Activated CD8-positive, alpha-beta memory T cell treated with anti-CD3 and anti-CD28 coated beads for 1 hour (primary cell): ENCODE data around the gene TROAP.
A peak's percentile ranks its signal among the peaks of the same experiment; 100 is the strongest.
"Not testable (repeated sequence)": the region's sequence is repeated elsewhere in the genome, so short reads cannot be mapped to it uniquely, and the experiment has no call there.

ENCODE experiments used
- DNase-seq, 2 donors: peaks; one replicate each; pipeline ENCODE4 v3.0.0-alpha.2; 2020; ENCODE audit warnings: low read depth in 1 of 2; ENCODE audit errors: extremely low read depth in 1 of 2

Gene TROAP

GRCh38 chr12:49322708-49323523 is at the start of gene TROAP:
TROAP (plus strand) TSS chr12:49323255; CDS start chr12:49323609, 354 bp downstream.
- peak; percentile 89 to 92 for DNase-seq

GRCh38 chr12:49273726-49274395 is 49.2 kb upstream of the TROAP start:
- no peak for DNase-seq

- no peak for DNase-seq
Measured at GRCh38 chr12:49274396-49275069, 48.5 kb upstream of the TROAP start.

- DNase-seq, result no peak
Measured at GRCh38 chr12:49276304-49277290, 46.5 kb upstream of the TROAP start.

GRCh38 chr12:49277466-49277865 is 45.6 kb upstream of the TROAP start:
- DNase-seq, result no peak

- no peak for DNase-seq
Measured at GRCh38 chr12:49279706-49280159, 43.3 kb upstream of the TROAP start.

- not testable (repeated sequence) for DNase-seq
Measured at GRCh38 chr12:49280545-49280944, 42.5 kb upstream of the TROAP start.

- no peak for DNase-seq
Measured at GRCh38 chr12:49282302-49282701, 40.8 kb upstream of the TROAP start.

- not testable (repeated sequence) for DNase-seq
Measured at GRCh38 chr12:49282740-49283375, 40.2 kb upstream of the TROAP start.

- DNase-seq, result no peak
Measured at GRCh38 chr12:49283541-49284429, 39.3 kb upstream of the TROAP start.

GRCh38 chr12:49284672-49285071 is 38.4 kb upstream of the TROAP start:
- no peak for DNase-seq

- DNase-seq, result no peak
Measured at GRCh38 chr12:49287876-49288275, 35.2 kb upstream of the TROAP start.

- peak in 1 of 2 donors; percentile 42 for DNase-seq
Measured at GRCh38 chr12:49288412-49288853, 34.6 kb upstream of the TROAP start.

GRCh38 chr12:49288922-49289555 is 34.0 kb upstream of the TROAP start:
- no peak for DNase-seq

GRCh38 chr12:49292729-49293055 is 30.4 kb upstream of the TROAP start:
- DNase-seq, result no peak

GRCh38 chr12:49293056-49293956 is 29.7 kb upstream of the TROAP start:
- DNase-seq, result no peak

GRCh38 chr12:49294086-49294803 is 28.8 kb upstream of the TROAP start:
- no peak for DNase-seq
